D721Med (cell line): ENCODE data around the gene CNTD1.

Source experiments
- DNase-seq: peaks from one replicate; pipeline ENCODE4 v3.0.0; 2011; ENCODE audit warnings: low spot score; ENCODE audit not compliant: insufficient read length
- FAIRE-seq: peaks from 2 replicates; lab custom pipeline; 2011; peaks lifted over from hg19 to GRCh38; lab: Jason Lieb, UNC
- TF ChIP-seq, protein P1 (sequence below): IDR thresholded peaks from 2 replicates; pipeline ENCODE4 v1.5.1; 2012; ENCODE audit warnings: mild to moderate bottlenecking, control low read depth; ENCODE audit not compliant: insufficient read depth; ENCODE audit errors: missing control alignments

CNTD1 gene, protein sequence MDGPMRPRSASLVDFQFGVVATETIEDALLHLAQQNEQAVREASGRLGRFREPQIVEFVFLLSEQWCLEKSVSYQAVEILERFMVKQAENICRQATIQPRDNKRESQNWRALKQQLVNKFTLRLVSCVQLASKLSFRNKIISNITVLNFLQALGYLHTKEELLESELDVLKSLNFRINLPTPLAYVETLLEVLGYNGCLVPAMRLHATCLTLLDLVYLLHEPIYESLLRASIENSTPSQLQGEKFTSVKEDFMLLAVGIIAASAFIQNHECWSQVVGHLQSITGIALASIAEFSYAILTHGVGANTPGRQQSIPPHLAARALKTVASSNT

DNA sequence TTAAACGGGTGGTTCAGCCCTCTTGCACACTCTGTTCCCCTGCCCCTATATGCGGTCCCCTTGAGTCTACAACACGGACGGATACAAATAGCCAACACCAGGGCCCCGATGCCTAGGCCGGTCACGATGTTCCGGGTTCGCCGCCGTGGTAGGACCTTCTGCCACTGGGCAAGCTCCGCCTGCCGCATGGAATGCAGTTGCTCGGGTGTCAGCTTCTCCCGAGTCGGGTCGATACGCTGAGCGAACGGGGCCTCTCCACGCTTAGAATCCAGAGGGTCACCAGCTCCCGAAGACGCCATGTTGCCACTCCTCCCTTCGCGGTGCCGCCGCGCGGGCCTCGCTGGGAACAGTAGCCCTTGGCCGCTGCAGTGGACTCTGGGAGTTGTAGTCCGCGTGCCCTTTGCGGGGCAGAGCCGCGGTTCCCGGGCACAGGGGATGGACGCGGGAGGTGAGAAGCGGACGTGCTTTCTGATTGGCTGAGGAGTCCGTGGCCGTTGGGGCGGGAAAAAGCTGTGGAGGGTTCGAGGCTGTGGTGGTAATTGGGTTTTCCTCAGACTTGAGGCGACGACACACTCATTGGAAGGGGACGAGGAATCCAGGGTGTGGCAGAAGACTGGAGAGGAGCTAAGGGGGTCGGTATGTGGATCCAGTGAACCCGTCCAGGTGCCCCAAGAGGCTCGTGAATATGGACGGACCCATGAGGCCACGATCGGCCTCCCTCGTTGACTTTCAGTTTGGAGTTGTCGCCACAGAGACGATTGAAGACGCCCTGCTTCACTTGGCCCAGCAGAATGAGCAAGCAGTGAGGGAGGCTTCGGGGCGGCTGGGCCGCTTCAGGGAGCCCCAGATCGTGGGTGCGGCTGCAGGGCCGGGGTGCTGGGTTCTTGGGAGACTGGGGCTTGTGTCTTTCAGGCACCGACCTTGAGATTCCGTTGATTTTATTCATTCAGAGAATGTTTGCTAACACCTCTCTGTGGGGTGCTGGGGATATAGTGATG is at the start of gene CNTD1, which contains the start of gene COA3:
TSS of gene CNTD1 (plus strand) at position 479 of the 998 bp plus-strand sequence. CDS start at position 686, 207 bp downstream.
TSS of gene COA3 (minus strand) at position 322 of the 998 bp plus-strand sequence. CDS start at position 299, 23 bp downstream.
- FAIRE-seq = no peak
- TF ChIP-seq, protein P1, sequence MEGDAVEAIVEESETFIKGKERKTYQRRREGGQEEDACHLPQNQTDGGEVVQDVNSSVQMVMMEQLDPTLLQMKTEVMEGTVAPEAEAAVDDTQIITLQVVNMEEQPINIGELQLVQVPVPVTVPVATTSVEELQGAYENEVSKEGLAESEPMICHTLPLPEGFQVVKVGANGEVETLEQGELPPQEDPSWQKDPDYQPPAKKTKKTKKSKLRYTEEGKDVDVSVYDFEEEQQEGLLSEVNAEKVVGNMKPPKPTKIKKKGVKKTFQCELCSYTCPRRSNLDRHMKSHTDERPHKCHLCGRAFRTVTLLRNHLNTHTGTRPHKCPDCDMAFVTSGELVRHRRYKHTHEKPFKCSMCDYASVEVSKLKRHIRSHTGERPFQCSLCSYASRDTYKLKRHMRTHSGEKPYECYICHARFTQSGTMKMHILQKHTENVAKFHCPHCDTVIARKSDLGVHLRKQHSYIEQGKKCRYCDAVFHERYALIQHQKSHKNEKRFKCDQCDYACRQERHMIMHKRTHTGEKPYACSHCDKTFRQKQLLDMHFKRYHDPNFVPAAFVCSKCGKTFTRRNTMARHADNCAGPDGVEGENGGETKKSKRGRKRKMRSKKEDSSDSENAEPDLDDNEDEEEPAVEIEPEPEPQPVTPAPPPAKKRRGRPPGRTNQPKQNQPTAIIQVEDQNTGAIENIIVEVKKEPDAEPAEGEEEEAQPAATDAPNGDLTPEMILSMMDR = no peak
- peak; percentile 84 for DNase-seq

DNA sequence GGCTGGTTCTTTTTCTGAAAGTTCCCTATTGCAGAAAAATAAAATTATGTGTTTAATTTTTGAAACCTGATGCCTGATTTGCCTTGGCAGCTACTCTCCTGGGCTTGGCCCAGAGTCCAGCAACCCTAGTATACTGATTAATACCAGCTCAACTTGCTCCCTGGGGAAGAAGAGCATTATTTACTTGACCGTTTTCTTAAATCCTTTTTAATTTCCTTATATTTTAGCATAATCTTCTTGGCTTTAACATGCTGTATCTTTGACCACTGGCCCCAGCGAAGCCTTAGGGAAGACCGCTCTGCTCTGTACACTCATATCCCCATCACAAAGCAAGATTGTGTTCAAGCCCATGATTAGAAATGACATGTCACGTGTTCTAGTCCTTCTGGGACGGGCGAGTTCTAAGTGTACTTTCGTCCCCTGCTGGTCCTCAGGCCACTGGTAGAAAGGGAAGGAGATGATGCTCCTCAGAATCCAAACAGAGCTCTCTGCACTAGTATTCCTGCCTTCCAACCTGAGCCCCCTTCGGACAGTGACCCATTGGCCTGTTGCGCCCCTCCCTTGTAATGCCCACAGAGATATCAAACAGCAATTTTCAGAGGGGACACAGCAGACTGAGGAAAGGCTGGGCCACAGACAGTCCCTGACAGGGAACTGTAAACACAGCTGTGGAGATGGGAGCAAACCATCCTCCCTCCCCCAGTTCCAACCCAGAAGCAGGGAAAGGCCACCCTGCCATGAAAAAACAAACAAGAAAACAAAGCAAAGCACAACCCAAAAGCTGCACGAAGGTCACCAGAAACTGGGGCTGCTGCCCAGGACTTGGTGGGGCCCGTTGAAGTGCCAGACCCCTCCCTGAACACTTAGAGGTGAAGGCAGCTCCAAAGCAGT is 49.5 kb upstream of the CNTD1 start:
- no peak for DNase-seq
- FAIRE-seq = no peak
- TF ChIP-seq, protein P1 = no peak

DNA sequence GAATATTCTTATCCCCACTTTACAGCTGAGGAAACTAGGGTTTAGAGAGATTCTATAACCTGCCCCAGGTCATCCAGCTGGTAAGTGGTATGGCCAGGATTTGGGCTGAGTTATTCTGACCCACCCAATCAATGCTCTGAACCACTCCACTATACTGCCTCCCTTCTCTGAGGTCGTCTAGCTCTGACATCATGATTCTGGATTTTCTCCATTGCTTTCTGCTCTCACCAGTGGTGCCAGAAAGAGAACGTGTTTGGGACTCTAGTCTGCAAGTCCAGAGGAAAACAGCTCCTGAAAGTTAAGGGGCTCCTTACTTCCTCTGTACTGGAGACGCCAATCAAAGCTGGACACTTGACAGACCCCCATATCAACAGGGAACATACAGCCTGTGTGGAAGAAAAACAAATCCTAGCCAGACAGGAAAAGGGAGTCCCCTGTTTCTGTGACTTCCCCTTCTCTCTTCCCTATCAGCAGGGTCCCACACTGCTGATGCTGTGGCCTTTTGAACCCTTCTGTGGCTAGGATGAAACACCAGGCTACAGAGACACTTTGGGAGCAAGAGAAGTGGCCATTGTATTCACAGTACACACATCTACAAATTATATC is 47.8 kb upstream of the CNTD1 start:
- DNase-seq (no peak), FAIRE-seq (no peak)
- TF ChIP-seq, protein P1 = no peak

DNA sequence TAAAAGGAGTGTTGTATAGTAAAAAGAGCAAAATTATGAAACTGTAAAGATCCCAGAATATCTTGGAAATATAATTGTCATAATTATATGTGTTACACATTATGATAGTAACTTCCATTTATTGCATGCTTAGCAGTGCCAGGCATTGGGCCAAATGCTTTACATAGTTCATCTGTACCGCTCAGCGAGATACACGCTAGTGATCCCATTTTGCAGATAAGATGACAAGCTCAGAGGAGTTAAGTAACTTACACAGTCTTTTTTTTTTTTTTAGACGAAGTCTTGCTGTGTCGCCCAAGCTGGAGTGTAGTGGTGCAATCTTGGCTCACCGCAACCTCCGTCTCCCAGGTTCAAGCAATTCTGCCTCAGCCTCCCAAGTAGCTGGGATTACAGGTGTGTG is 47.0 kb upstream of the CNTD1 start:
- TF ChIP-seq, protein P1 = no peak
- FAIRE-seq = no peak
- no peak for DNase-seq

DNA sequence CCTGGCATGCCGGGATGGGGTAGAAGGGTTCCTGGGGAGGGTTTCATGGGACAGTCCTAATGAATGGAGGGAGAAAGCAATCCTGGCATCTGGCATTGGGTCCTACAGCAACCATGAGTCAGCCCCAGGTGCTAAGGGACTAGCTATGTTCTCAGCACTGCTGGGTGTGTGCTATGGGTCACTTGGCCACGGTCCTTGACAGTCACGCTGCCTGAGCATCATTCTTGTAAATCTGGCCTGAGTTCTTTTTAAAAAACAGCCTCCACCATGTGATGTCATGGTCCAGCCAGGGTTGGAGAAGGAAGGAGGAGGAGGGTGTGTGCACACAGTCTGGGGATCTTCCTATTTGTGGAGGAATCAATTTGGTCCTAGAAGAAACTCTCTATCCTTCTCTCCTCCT is 43.9 kb upstream of the CNTD1 start:
- TF ChIP-seq, protein P1 = no peak
- no peak for FAIRE-seq
- DNase-seq = no peak
